GM23338 (cell line): ENCODE results near the gene C14orf180. TPM values are rescaled to one million over a fixed set of nuclear protein-coding genes. Genes with fewer than 3 reads are reported as not detected.

Experiments
- ATAC-seq: fragments of 200-7000 bp; cut with Tn5 transposase; 3 replicates; pipeline ENCODE4 v1.9.1; 2020
- DNase-seq: peaks from one replicate; pipeline ENCODE4 v3.0.0-alpha.2; 2015; ENCODE audit warnings: low spot score
- H2AFZ ChIP-seq: fragments of 200-600 bp; sonication (generic); 2 replicates; pipeline ENCODE4 v1.8.0; 2016; ENCODE audit warnings: antibody characterized with exemption, mild to moderate bottlenecking, moderate library complexity
- H3F3A ChIP-seq: fragments of 200-600 bp; sonication (generic); replicated peaks from 2 replicates; pipeline ENCODE4 v1.8.0; 2017; ENCODE audit warnings: antibody characterized with exemption, mixed run types, low read depth
- H3K27ac ChIP-seq: fragments of 200-600 bp; sonication (generic); 2 replicates; pipeline ENCODE4 v1.6.1; 2016; ENCODE audit warnings: low read depth
- H3K27me3 ChIP-seq: fragments of 200-600 bp; sonication (generic); 2 replicates; pipeline ENCODE4 v1.8.0; 2016; ENCODE audit warnings: mild to moderate bottlenecking, mixed run types, moderate library complexity; ENCODE audit not compliant: insufficient read depth
- H3K36me3 ChIP-seq: fragments of 200-600 bp; sonication (generic); 2 replicates; pipeline ENCODE4 v1.8.0; 2016; ENCODE audit warnings: mild to moderate bottlenecking; ENCODE audit not compliant: insufficient read depth
- H3K4me1 ChIP-seq: fragments of 200-600 bp; sonication (generic); 2 replicates; pipeline ENCODE4 v1.8.0; 2016; ENCODE audit warnings: mild to moderate bottlenecking, moderate library complexity; ENCODE audit not compliant: insufficient read depth
- H3K4me2 ChIP-seq: fragments of 200-600 bp; sonication (generic); 2 replicates; pipeline ENCODE4 v1.7.1; 2017; ENCODE audit warnings: mixed run types
- H3K4me3 ChIP-seq: fragments of 200-600 bp; sonication (generic); 2 replicates; pipeline ENCODE4 v1.6.1; 2016; ENCODE audit warnings: mixed run types
- H3K79me2 ChIP-seq: fragments of 200-600 bp; sonication (generic); replicated peaks from 2 replicates; pipeline ENCODE4 v1.8.0; 2017; ENCODE audit warnings: mild to moderate bottlenecking; ENCODE audit not compliant: insufficient read depth
- H3K9me2 ChIP-seq: fragments of 200-600 bp; sonication (generic); 2 replicates; pipeline ENCODE4 v1.8.0; 2017; ENCODE audit not compliant: insufficient read depth
- H4K20me1 ChIP-seq: fragments of 200-600 bp; sonication (generic); replicated peaks from 2 replicates; pipeline ENCODE4 v1.8.0; 2017; ENCODE audit warnings: mild to moderate bottlenecking; ENCODE audit not compliant: insufficient read depth
- H3K27ac Mint-ChIP-seq: 2 replicates; pipeline ENCODE4 v1.8.0; 2020; ENCODE audit warnings: inconsistent platforms, mild to moderate bottlenecking, moderate library complexity, mixed read lengths
- H3K27me3 Mint-ChIP-seq: 3 replicates; pipeline ENCODE4 v1.8.0; 2022; ENCODE audit warnings: low read depth, mild to moderate bottlenecking, moderate library complexity, mixed read lengths, inconsistent platforms; ENCODE audit not compliant: insufficient read depth, poor library complexity
- H3K36me3 Mint-ChIP-seq: 3 replicates; pipeline ENCODE4 v1.8.0; 2021; ENCODE audit warnings: low read depth, mild to moderate bottlenecking, inconsistent platforms, moderate library complexity, mixed read lengths
- H3K4me1 Mint-ChIP-seq: 3 replicates; pipeline ENCODE4 v1.8.0; 2020; ENCODE audit warnings: mild to moderate bottlenecking, inconsistent platforms, mixed read lengths
- H3K4me3 Mint-ChIP-seq: 3 replicates; pipeline ENCODE4 v1.8.0; 2021; ENCODE audit warnings: moderate library complexity, mild to moderate bottlenecking, inconsistent platforms, mixed read lengths
- H3K9me3 Mint-ChIP-seq: 3 replicates; pipeline ENCODE4 v1.8.0; 2020; ENCODE audit warnings: moderate library complexity, mild to moderate bottlenecking, inconsistent platforms, mixed read lengths
- CREB1 ChIP-seq: fragments of 250-450 bp; sonication (Bioruptor Pico); IDR thresholded peaks from 2 replicates; pipeline ENCODE4 v1.5.0; 2020; ENCODE audit warnings: low read depth, mild to moderate bottlenecking, moderate library complexity
- EZH2 ChIP-seq: fragments of 200-600 bp; sonication (generic); IDR thresholded peaks from one replicate; pipeline ENCODE4 v1.8.0; 2017; ENCODE audit warnings: antibody characterized with exemption, mild to moderate bottlenecking, low read depth; ENCODE audit not compliant: unreplicated experiment
- EZH2phosphoT487 ChIP-seq: fragments of 200-600 bp; sonication (generic); IDR thresholded peaks from one replicate; pipeline ENCODE4 v1.8.1; 2018; ENCODE audit warnings: antibody characterized with exemption; ENCODE audit not compliant: unreplicated experiment
- JUNB ChIP-seq: IDR thresholded peaks from one replicate; pipeline ENCODE4 v1.6.1; 2016; ENCODE audit warnings: antibody characterized with exemption; ENCODE audit not compliant: unreplicated experiment
- NANOG ChIP-seq: IDR thresholded peaks from 2 replicates; pipeline ENCODE4 v1.6.1; 2016; ENCODE audit warnings: antibody characterized with exemption, borderline replicate concordance
- POLR2AphosphoS5 ChIP-seq: IDR thresholded peaks from 2 replicates; pipeline ENCODE4 v1.6.1; 2016; ENCODE audit warnings: antibody characterized with exemption, low read depth
- STAT1 ChIP-seq: IDR thresholded peaks from one replicate; pipeline ENCODE4 v1.6.1; 2016; ENCODE audit warnings: antibody characterized with exemption; ENCODE audit not compliant: unreplicated experiment
- ZNF114 ChIP-seq: fragments of 250-450 bp; sonication (Bioruptor Pico); IDR thresholded peaks from 2 replicates; pipeline ENCODE4 v1.5.0; 2020; ENCODE audit warnings: mild to moderate bottlenecking, moderate library complexity
- ZNF331 ChIP-seq: fragments of 250-450 bp; sonication (Bioruptor Pico); IDR thresholded peaks from 2 replicates; pipeline ENCODE4 v1.5.0; 2020; ENCODE audit warnings: low read depth, mild to moderate bottlenecking, moderate library complexity
- ZNF462 ChIP-seq: fragments of 250-450 bp; sonication (Bioruptor Pico); IDR thresholded peaks from 2 replicates; pipeline ENCODE4 v1.5.0; 2020; ENCODE audit warnings: mild to moderate bottlenecking, moderate library complexity
- polyA plus RNA-seq: library from polyadenylated mRNA; unstranded; fragments of >200 nt; fragmentation: Nextera tagmentation; extraction: Ambion mirVana; gene quantifications from 2 replicates; pipeline ENCODE4 v1.2.1, GENCODE V29; 2016
- total RNA-seq: library from RNA; depleted of rRNA; stranded (reverse); fragments of >200 nt; shearing (Covaris generic); gene quantifications from 2 replicates; pipeline ENCODE4 v1.2.3, GENCODE V29; 2014
- TF ChIP-seq, protein P1 (sequence below): IDR thresholded peaks from one replicate; pipeline ENCODE4 v1.6.1; 2018; ENCODE audit warnings: antibody characterized with exemption; ENCODE audit not compliant: unreplicated experiment
- TF ChIP-seq, protein P2 (sequence below), 2 experiments: fragments of 200-600 bp in 1 of 2; sonication (generic) in 1 of 2; conservative IDR thresholded peaks; 2 replicates each; pipeline versions ENCODE4 v1.5.1 to v1.6.1; 2016 to 2017; ENCODE audit warnings: antibody characterized with exemption in 2 of 2, low read depth in 2 of 2, mild to moderate bottlenecking in 2 of 2, moderate library complexity in 1 of 2
- TF ChIP-seq, protein P3 (sequence below): IDR thresholded peaks from 2 replicates; pipeline ENCODE4 v1.6.1; 2016; ENCODE audit warnings: antibody characterized with exemption

C14orf180 gene
- total and polyA plus RNA-seq, 2 experiments from 2014 or later: not detected

GRCh38 chr14:104531421-104532190 lies 48.0 kb upstream of the C14orf180 start:
- Mint-ChIP-seq H3K4me1 (no peaks in the 10 kb centered on the region), H3K27ac (no peak overlapping the region), H3K27me3 (peaks cover 4% of the 10 kb centered on the region), H3K9me3 (peaks cover 25% of the 10 kb centered on the region), H3K36me3 (peaks cover 13% of the 10 kb centered on the region), H3K4me3 (no peak overlapping the region)
- H3K4me1 ChIP-seq: no peaks in the 10 kb centered on the region
- H3K36me3 ChIP-seq: no peaks in the 10 kb centered on the region
- H3K4me3 ChIP-seq: no peak overlapping the region
- H3K4me2 ChIP-seq: no peak overlapping the region
- H3K27ac ChIP-seq: no peak overlapping the region
- no peaks in the 10 kb centered on the region for H3F3A ChIP-seq
- no peak overlapping the region for H2AFZ ChIP-seq
- no peaks in the 10 kb centered on the region for H4K20me1 ChIP-seq
- DNase-seq (no peak), ATAC-seq (no peak)
- H3K79me2 ChIP-seq: no peaks in the 10 kb centered on the region
- H3K9me2 ChIP-seq: peaks cover 7% of the 10 kb centered on the region; the same call in 1 of the 2 replicates
- TF ChIP-seq JUNB (no peak), ZNF331 (no peak), EZH2phosphoT487 (no peak), POLR2AphosphoS5 (no peak), EZH2 (no peak), NANOG (no peak), ZNF462 (CRISPR knock-in tag) (no peak), CREB1 (CRISPR knock-in tag) (no peak), STAT1 (no peak), ZNF114 (CRISPR knock-in tag) (no peak)
- TF ChIP-seq, protein P1, sequence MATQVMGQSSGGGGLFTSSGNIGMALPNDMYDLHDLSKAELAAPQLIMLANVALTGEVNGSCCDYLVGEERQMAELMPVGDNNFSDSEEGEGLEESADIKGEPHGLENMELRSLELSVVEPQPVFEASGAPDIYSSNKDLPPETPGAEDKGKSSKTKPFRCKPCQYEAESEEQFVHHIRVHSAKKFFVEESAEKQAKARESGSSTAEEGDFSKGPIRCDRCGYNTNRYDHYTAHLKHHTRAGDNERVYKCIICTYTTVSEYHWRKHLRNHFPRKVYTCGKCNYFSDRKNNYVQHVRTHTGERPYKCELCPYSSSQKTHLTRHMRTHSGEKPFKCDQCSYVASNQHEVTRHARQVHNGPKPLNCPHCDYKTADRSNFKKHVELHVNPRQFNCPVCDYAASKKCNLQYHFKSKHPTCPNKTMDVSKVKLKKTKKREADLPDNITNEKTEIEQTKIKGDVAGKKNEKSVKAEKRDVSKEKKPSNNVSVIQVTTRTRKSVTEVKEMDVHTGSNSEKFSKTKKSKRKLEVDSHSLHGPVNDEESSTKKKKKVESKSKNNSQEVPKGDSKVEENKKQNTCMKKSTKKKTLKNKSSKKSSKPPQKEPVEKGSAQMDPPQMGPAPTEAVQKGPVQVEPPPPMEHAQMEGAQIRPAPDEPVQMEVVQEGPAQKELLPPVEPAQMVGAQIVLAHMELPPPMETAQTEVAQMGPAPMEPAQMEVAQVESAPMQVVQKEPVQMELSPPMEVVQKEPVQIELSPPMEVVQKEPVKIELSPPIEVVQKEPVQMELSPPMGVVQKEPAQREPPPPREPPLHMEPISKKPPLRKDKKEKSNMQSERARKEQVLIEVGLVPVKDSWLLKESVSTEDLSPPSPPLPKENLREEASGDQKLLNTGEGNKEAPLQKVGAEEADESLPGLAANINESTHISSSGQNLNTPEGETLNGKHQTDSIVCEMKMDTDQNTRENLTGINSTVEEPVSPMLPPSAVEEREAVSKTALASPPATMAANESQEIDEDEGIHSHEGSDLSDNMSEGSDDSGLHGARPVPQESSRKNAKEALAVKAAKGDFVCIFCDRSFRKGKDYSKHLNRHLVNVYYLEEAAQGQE: no peak
- TF ChIP-seq, protein P2, sequence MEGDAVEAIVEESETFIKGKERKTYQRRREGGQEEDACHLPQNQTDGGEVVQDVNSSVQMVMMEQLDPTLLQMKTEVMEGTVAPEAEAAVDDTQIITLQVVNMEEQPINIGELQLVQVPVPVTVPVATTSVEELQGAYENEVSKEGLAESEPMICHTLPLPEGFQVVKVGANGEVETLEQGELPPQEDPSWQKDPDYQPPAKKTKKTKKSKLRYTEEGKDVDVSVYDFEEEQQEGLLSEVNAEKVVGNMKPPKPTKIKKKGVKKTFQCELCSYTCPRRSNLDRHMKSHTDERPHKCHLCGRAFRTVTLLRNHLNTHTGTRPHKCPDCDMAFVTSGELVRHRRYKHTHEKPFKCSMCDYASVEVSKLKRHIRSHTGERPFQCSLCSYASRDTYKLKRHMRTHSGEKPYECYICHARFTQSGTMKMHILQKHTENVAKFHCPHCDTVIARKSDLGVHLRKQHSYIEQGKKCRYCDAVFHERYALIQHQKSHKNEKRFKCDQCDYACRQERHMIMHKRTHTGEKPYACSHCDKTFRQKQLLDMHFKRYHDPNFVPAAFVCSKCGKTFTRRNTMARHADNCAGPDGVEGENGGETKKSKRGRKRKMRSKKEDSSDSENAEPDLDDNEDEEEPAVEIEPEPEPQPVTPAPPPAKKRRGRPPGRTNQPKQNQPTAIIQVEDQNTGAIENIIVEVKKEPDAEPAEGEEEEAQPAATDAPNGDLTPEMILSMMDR (conservative IDR thresholded peaks at IDR 0.05; ENCODE audit: low read depth in 2 of 2): no peak
- TF ChIP-seq, protein P3, sequence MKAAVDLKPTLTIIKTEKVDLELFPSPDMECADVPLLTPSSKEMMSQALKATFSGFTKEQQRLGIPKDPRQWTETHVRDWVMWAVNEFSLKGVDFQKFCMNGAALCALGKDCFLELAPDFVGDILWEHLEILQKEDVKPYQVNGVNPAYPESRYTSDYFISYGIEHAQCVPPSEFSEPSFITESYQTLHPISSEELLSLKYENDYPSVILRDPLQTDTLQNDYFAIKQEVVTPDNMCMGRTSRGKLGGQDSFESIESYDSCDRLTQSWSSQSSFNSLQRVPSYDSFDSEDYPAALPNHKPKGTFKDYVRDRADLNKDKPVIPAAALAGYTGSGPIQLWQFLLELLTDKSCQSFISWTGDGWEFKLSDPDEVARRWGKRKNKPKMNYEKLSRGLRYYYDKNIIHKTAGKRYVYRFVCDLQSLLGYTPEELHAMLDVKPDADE: no peak
- no peaks in the 10 kb centered on the region for H3K27me3 ChIP-seq
